Erythroblast (primary cell): ENCODE measurements around the gene CST7.

Experiments
- GATA1 ChIP-seq: IDR thresholded peaks from 2 replicates; pipeline ENCODE4 v1.6.1; 2011; ENCODE audit warnings: low read depth, mild to moderate bottlenecking, control low read depth, low read length, moderate library complexity
- POLR2A ChIP-seq: IDR thresholded peaks from 2 replicates; pipeline ENCODE4 v1.6.1; 2011; ENCODE audit warnings: mild to moderate bottlenecking, low read length

GRCh38 chr20:24980291-24981053 is 31.4 kb downstream of the CST7 start:
- TF ChIP-seq POLR2A (no peak), GATA1 (no peak)
